HG03575 (cell line): ENCODE measurements around the gene TRIM43B.
"Not testable (repeated sequence)": the region's sequence is repeated elsewhere in the genome, so short reads cannot be mapped to it uniquely, and the experiment has no call there.

Experiments
- ATAC-seq: cut with Tn5 transposase; IDR thresholded peaks from one replicate; pipeline ENCODE4 v1.9.1; 2021; ENCODE audit not compliant: unreplicated experiment, insufficient number of reproducible peaks, low FRiP score; ENCODE audit errors: extremely low read depth

TRIM43B gene

DNA sequence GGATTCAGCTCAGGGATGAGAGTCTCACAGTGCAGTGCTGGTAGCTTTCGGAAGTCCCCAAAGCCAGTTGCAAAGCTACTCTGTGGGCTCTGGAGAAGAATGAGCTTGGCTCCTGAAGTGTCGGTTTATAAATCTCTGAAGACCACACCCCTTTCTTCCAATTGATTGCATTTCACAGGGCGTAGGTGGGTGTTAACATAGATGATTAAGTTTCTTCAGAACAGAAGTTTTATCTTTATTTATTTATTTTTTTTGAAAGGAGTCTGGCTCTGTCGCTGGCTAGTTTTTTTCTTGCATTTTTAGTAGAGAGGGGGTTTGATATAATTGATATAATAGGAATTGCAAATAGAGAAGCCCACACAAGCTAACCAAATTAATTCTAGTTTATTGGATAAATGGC lies at the start of gene TRIM43B:
Gene TRIM43B, minus strand, starts transcription at position 101 of the 400 bp plus-strand sequence. CDS start 2,040 bp downstream, outside the sequence.
- ATAC-seq: not testable (repeated sequence)

DNA sequence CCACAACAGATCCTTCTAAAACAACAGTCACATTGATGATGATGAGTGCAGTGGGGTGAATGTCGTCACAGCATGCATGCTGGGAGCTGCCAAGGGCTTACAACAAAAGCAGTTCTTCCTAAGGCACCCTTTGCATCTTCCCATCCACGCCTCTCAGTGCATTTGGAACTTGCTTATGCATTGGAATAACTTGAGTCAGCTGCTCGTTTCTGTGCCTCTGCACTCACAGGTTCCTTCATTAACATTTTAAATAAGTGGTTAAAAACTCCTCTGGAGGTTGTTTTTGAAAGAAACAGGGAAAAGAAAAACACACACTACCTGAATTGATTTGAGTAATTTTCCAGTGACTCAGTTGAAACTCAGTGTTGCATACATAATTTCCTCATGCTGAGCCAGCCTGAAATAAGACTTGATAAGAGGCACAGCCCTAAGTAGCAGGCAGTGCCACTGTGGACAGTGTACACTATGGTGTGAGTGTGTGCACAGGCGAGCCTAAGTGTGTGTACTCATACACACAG lies 46.8 kb upstream of the TRIM43B start:
- ATAC-seq: no peak

DNA sequence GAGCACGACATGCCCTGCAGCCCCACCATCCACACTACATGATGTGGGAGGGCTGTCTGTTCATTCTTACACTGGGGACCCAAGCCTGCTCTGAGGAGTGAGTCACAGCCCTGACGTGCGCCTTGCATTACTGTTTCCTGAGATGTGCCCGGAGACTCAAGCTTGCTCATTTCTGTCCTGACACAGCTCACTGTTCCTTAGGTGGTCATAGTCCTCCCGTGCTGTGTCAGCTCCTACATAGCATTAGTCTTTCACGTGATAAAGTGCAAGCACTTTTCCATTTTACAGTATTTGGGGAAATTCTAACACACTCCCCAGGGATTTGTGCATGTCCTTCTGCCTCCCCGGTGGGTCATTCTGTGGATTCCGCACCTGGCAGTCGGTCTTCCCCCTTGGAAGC lies 46.2 kb upstream of the TRIM43B start:
- ATAC-seq: peak; percentile 41

DNA sequence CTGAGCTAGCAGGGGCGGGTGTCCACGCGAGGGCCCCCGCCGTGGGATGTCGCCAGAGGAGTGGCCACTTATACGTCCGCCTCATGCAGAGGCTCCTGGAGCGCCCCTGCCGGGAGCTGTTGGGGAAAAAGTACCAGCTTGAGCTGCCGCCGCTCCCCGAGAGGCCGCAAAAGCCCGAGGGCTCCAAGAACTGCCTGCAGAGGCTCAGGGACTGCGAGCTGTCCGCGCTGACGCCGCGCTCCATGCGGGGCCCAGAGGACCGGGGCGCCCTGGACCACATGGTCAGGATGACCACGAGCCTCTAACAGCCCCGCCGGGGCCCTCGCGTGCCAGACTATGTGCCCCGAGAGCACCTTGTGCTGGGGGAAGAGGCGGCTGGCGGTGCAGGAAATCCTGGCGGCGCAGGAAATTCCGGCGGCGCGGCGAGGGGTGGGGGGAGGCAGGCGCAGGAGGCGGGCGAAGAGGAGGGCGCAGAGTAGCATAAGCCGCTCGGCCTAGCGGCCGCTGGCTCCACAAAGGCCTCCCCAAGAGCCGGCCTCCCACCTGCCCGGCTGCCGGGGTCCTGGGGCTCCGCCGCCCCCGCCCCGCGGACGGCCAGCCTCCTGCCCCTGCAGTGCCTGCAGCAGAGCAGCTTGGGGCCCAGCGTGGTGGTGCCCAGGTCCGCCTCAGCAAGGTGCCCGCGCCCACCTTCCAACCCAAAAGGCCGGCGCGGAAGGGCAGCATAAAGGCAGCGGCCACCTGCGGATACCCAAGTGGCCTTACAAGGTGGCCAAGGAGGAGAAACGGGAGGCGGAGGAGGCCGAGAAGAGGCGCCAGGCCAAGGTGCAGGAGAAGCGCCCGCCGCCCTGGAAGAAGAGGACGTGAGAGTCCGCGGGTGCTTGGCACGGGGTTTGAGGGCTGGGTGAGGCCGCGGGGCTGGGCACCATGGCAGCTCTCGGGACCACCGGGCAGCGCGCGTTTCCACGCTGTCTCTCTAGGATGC lies 42.1 kb upstream of the TRIM43B start:
- no peak for ATAC-seq

DNA sequence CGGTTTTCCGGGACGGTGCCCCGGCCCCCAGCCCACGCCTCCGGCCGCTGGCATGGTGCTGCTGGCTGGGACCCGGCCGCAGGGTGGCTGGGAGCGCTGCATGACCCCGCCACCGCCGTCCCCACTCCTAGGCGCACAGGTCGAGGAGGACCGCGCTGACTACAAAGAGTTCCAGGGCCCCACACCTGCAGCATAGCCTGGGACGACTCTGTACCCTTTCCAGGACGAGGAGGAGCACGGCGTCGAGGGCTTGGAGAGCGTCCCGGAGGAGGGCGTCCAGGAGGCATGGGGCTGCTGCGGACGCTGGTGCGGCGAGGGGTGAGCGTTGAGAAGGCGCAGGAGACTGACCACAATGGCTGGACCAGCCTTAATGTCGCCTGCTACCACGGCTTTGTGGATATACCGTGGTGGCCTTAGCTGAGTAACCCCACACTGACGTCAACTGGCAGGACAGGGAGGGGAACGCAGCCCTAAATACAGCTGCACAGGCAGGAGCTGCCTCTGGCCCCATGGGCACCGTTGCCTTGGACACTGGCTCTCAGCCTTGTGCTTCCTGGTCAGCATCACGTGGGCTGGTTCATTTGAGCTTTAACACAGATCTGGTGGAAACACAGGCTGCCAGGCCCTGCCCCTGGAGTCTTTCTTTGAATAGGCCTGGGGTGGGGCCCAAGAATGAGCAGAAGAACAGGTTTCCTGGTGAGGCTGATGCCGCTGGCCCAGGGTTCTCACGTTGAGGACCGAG lies 40.9 kb upstream of the TRIM43B start:
- no peak for ATAC-seq

DNA sequence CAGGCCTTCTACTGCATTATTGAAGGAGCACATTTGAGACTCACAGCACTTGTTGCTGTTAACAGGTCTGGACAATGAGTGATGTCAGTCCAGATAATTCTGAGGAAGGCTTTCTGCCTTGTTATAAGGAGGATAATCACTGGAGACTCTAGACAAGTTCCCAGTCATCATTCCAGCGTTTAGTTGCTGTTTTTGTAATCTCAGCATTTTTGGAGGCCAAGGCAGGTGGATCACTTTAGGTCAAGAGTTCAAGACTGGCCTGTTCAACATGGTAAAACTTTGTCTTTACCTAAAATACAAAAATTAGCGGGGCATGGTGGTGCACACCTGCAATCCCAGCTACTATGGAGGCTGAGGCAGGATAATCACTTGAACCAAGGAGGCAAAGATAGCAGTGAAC lies 39.6 kb upstream of the TRIM43B start:
- ATAC-seq: no peak

DNA sequence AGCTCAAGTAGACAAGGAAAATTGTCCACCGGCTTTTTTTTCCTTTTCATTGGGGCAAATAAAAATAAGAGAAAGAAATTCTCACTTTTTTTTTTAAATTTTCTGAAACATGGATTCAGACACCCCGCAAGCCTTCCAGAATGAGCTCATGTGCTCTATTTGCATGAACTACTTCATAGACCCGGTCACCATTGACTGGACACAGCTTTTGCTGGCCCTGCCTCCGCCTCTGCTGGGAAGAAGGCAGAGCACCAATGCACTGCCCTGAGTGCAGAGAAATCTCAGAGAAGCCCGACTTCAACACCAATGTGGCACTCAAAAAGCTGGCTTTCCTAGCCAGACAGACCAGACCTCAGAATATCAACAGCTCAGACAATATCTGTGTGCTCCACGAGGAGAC lies 30.2 kb upstream of the TRIM43B start:
- ATAC-seq: no peak

DNA sequence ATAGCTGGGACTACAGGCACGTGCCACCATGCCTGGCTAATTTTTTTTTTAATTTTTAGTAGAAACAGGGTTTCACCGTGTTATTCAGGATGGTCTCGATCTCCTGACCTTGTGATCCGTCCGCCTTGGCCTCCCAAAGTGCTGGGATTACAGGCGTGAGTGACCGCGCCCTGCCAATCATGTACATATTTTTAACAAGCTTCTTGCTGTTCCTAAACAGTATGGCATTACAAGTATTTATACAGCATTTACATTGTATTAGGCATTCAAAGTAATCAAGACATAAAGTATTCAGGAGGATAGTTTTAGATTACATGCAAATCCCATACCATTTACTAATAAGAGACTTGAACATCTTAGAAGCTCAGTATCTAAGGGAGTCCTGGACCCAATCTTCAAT lies 29.7 kb upstream of the TRIM43B start:
- not testable (repeated sequence) for ATAC-seq

DNA sequence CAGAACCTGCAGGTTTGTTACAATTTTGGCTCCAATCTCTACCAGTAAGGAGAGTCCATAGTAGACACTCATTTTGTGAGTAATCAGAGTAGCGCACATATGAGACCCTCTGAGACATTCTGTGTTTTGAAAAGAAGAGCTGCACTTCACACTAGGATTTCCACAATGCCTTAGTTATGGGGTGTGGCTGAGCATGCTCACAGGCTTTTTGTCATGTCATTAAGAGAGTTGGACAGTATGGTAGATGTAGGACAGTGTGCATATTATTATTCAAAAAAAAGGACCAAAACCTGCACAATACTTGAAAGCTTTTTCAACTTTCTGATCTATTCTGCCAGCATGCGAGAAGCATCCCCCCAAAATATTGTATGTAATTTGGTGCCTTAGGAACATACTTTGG lies 24.9 kb upstream of the TRIM43B start:
- ATAC-seq: no peak

DNA sequence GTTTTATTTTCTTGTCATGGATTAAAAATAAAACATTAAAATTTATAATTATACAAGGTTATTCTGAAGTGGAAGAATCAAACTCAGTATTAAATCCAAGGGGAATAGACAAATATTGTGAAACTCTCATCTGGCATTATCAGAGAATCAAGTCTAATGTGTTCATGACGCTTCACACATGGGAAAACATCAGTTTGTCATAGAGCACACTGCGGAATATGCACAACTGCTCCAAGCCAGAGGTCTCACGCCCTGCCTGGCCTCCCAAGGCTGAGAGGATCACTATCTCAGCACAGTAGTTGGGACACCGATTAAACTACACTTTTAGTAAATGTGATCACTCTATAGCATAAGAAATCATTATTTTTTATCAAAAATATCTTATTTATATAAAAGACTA lies 20.7 kb upstream of the TRIM43B start:
- ATAC-seq: no peak

DNA sequence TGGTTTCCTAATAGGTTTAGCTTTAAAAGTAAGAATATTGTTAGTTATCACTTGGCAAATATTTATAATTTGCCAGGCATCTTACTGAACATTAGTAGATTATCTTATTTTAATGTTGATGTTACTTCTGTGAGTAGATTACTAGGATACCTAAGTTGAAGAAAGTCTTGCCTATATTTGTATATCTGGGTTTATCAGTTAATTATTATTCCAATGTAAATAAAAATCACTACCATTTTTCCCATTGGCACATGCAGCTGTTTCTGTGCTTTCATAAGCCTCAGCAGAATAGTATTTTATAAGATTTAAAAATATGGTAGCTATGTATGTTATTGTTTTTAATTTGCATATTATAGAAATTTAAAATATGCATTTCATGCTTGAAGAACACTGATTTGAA lies 16.3 kb upstream of the TRIM43B start:
- ATAC-seq: no peak

DNA sequence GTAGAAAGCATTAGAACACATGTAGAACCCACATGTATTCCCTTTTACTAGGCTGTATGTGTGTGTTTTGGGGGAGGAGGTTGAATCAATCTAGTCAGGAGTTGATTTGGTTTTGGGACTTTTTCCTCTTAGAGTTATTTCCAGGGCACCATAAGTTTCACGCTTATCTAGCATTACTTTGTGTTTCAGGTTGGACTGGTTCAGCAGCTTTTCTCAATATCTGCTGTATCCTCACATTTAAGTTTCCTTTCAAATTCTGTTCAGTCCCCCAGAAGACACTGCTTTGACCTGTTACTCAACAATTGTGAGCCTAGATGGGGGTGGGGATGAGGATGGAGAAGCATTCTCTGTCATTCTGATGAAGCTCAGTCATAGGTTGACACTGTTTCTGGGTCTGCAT lies 7.5 kb upstream of the TRIM43B start:
- ATAC-seq: not testable (repeated sequence)

DNA sequence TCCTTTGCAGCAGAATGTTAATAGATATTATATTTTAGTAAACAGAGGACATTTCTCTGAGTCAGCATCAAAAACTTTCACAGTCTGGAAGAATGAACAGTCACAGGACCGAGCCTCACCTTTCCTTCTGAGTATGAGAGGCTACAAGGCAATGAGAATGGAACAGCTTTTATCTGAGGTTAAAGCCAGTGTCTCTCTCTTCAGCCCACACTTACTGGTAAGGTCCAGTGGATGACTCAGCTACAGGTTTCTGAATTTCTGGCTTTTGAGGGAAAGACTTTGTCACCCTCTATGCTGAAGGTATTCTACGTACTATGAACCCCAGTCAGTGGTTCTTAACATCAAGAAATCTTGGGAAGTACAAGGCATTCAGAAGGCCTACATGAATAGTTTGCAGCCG lies 9.5 kb downstream of the TRIM43B start:
- ATAC-seq: not testable (repeated sequence)

DNA sequence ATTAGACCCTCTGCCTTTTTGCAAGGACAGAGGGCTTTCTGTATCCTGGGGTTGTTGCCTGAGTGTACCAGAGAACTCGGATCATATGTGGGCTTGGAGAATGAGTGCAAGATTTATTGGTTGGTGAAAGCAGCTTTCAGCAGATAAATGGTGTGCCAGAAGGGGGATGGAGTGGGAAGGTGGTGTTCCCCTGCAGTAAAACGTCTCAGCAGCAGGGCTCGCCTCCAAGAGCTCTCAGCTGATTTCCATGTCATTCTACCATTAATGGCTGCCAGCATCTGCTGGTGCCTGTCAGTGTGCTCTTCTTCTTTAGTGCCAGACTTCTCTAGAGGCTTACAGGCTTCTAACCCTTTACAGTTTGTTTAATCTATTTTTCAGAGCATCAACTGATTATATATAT lies 16.6 kb downstream of the TRIM43B start:
- ATAC-seq: not testable (repeated sequence)

DNA sequence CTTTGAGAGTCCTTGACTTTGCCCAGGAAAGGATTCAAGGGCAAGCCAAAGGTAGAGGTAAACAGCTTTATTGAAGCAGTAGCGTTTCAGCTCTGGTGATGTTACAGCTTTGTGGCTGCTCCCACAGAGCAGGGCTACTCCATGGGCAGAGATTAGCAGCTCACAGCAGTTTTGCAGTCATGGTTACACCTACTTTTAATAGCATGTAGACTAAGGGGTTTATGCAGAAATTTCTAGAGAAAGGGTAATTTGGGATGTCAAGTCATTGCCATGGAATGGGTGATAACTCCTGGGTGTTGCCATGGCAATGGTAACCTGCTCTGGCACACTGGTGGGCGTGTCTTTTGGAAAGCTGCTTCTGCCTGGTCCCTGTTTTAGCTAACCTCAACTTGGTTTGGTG lies 18.0 kb downstream of the TRIM43B start:
- not testable (repeated sequence) for ATAC-seq

DNA sequence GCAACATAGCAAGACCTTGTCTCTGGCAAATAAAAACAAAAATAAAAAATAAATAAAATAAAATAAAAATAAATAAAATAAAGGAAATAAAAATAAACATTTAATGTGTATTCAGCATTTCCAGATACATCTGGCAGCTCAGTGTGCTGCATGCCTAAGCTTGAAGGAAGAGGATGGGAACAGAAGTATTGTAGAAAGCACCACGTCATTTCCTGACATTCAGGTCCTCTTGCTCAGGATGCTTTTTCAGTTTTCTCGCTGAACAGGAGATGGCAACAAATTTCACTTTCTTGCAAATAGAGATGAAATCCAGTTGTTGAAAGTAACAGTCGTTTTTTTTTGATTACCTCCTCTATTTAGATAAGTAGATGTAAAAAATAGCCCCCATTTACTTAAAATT lies 21.3 kb downstream of the TRIM43B start:
- ATAC-seq: not testable (repeated sequence)

DNA sequence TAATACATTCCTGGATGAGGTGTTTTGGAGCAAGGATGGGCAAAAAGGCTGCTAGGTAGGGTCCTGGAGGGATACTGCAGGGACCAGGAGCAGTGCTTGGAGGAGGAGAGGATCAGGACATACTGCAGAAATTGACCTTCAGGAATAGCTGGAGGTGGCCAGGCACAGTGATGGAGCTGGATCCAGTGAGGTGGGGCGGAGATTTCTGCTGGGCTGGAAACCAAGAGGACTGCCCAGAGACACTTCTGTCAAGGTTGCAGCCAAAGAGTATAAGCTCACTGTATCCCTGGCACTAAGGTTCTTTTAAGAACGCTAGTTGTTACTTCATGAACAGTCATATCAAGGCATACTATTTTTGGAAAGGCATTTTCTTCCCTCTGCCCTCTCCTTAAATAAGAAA lies 39.2 kb downstream of the TRIM43B start:
- ATAC-seq: not testable (repeated sequence)

DNA sequence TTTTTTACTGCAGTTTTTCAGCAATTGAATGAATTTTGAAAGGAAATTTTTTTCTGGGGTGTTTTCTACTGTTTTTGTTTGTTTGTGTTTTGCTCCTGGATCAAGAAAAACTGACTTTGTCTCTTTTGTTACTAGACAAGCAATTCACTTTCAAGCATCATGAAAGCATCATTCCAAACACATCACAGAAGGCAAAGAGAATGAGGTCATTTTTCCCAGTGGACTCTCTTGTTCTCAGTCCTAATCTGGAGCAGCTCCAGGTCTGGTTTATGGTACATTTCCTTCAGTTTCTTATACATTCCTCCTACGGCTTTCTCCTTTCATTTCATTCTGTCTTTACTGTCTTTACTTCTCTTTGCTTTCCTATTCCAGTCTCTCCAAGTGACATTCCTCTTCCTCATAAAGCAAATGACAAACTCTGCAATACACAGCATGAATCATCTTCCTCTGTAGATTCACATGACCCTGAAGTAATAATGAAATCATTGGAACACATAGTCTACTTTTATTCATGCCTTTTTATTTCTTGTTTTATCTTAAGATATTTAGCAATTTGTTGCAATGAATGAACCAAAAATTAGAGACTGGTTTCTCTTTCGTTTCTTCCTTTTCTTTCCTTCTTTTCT lies 42.0 kb downstream of the TRIM43B start:
- ATAC-seq: not testable (repeated sequence)

DNA sequence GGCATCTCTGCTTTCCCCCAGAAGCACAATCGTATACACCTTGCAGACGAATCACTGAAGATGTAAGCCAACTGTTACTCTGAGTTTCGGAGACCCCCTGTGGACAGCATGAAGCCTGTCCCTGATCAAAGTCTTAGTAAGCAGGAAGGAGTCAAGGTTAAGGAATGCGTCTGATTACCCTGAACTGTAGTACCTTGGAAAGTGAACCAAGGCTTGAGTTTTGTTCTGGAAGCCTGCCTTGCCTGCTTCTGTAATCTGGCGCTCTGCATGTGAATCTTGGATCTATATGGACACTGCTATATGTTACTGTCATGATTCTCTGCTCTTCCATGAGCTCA lies 48.7 kb downstream of the TRIM43B start:
- not testable (repeated sequence) for ATAC-seq
